OCI-LY3 (cell line): ENCODE data around the gene DDX41.
"Not testable (repeated sequence)": the region's sequence is repeated elsewhere in the genome, so short reads cannot be mapped to it uniquely, and the experiment has no call there.

Experiments used
- H2AFZ ChIP-seq: fragments of 200-600, 300-600 bp; shearing (Covaris generic); 2 replicates; pipeline ENCODE4 v1.6.0; 2014; ENCODE audit warnings: antibody characterized with exemption, low read depth, low read length
- H3K27ac ChIP-seq: fragments of 200-600, 300-600 bp; sonication (generic); 2 replicates; pipeline ENCODE4 v1.5.1; 2014; ENCODE audit warnings: mild to moderate bottlenecking, low read length, moderate library complexity, mixed read lengths
- H3K27me3 ChIP-seq: fragments of 200-600, 300-600 bp; sonication (generic); 2 replicates; pipeline ENCODE4 v1.6.1; 2014; ENCODE audit warnings: low read depth, low read length, mixed read lengths
- H3K36me3 ChIP-seq: fragments of 200-600, 300-600 bp; sonication (generic); replicated peaks from 2 replicates; pipeline ENCODE3; 2014; ENCODE audit warnings: low read depth, low read length, mixed read lengths
- H3K4me1 ChIP-seq: fragments of 300-600, 200-600 bp; sonication (generic); 2 replicates; pipeline ENCODE4 v1.6.1; 2014; ENCODE audit warnings: low read length, mixed read lengths
- H3K4me2 ChIP-seq: fragments of 200-600, 300-600 bp; sonication (generic); 2 replicates; pipeline ENCODE4 v1.6.1; 2014; ENCODE audit warnings: low read length, mixed read lengths
- H3K4me3 ChIP-seq: fragments of 300-600, 200-600 bp; sonication (generic); 2 replicates; pipeline ENCODE4 v1.5.1; 2014; ENCODE audit warnings: antibody characterized with exemption, mild to moderate bottlenecking, low read length, moderate library complexity
- H3K79me2 ChIP-seq: fragments of 300-600, 200-600 bp; shearing (Covaris generic); 2 replicates; pipeline ENCODE4 v1.6.1; 2014; ENCODE audit warnings: mild to moderate bottlenecking, low read length, mixed read lengths
- H3K9ac ChIP-seq: fragments of 300-600, 200-600 bp; shearing (Covaris generic); 2 replicates; pipeline ENCODE4 v1.6.0; 2014; ENCODE audit warnings: mild to moderate bottlenecking, low read length, moderate library complexity
- H3K9me3 ChIP-seq: fragments of 200-600, 300-600 bp; shearing (Covaris generic); 2 replicates; pipeline ENCODE4 v1.6.1; 2014; ENCODE audit warnings: low read length, mixed read lengths; ENCODE audit not compliant: insufficient read depth
- H4K20me1 ChIP-seq: fragments of 200-600, 300-600 bp; sonication (generic); 2 replicates; pipeline ENCODE4 v1.6.1; 2016; ENCODE audit warnings: low read length, mixed read lengths; ENCODE audit not compliant: insufficient read depth
- CTCF ChIP-seq: fragments of 200-600, 300-600 bp; sonication (generic); IDR thresholded peaks from 2 replicates; pipeline ENCODE4 v1.5.1; 2014; ENCODE audit warnings: antibody characterized with exemption, low read length, low read depth
- EZH2phosphoT487 ChIP-seq: fragments of 200-600 bp; shearing (Covaris generic); IDR thresholded peaks from 2 replicates; pipeline ENCODE4 v1.6.1; 2018; ENCODE audit warnings: antibody characterized with exemption, mixed run types, low read depth

The DDX41 gene

DNA sequence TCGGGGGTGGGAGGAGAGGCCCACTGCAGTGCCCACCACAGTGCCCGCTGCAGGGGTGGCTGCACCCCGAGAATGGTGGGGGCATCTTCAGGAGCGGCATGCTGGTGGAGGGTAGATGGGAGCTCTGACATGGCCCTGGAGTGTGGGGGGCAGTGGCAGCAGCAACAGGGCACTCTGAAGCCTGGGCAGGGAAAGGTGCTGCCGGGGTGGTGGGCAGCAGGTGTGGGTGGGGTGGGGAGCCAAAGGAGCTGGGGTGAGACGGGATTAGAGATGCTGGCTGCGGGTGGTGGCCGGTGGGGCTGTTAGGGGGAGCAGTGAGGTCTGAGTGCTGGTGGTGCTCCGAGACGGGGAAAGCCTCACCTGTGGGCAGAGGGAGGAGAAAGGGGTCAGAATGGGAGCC is 19.6 kb upstream of the DDX41 start:
- H2AFZ ChIP-seq, result no peak overlapping the region
- H3K36me3 ChIP-seq, result peaks cover 29% of the 10 kb centered on the region
- H4K20me1 ChIP-seq, result peaks cover 12% of the 10 kb centered on the region; the same call in 1 of the 2 replicates
- H3K9ac ChIP-seq, result no peak overlapping the region
- no peaks in the 10 kb centered on the region for H3K27me3 ChIP-seq
- no peak overlapping the region for H3K27ac ChIP-seq
- no peak overlapping the region for H3K4me3 ChIP-seq
- H3K9me3 ChIP-seq, result no peaks in the 10 kb centered on the region
- TF ChIP-seq CTCF (no peak), EZH2phosphoT487 (no peak)
- no peaks in the 10 kb centered on the region for H3K4me1 ChIP-seq
- H3K79me2 ChIP-seq, result peaks cover 14% of the 10 kb centered on the region
- no peak overlapping the region for H3K4me2 ChIP-seq

- no peak overlapping the region for H3K9ac ChIP-seq
- H4K20me1 ChIP-seq, result peaks cover 12% of the 10 kb centered on the region; the same call in 1 of the 2 replicates
- H3K36me3 ChIP-seq, result peaks cover 35% of the 10 kb centered on the region
- no peak overlapping the region for H3K4me3 ChIP-seq
- H3K27me3 ChIP-seq, result no peaks in the 10 kb centered on the region
- H3K27ac ChIP-seq, result no peak overlapping the region
- no peak for TF ChIP-seq CTCF
- TF ChIP-seq EZH2phosphoT487, result no peak
- no peak overlapping the region for H2AFZ ChIP-seq
- no peak overlapping the region for H3K4me2 ChIP-seq
- H3K79me2 ChIP-seq, result peaks cover 5% of the 10 kb centered on the region; the same call in 1 of the 2 replicates
- H3K4me1 ChIP-seq, result no peaks in the 10 kb centered on the region
- no peaks in the 10 kb centered on the region for H3K9me3 ChIP-seq
Observed at GRCh38 chr5:177535125-177535524, 18.4 kb upstream of the DDX41 start.

GRCh38 chr5:177534433-177534832 is 17.7 kb upstream of the DDX41 start:
- not testable (repeated sequence) for H3K9me3 ChIP-seq, H3K27ac ChIP-seq, H3K9ac ChIP-seq, H3K79me2 ChIP-seq, H3K4me1 ChIP-seq, H3K4me3 ChIP-seq, H2AFZ ChIP-seq, H4K20me1 ChIP-seq, H3K27me3 ChIP-seq, H3K4me2 ChIP-seq
- H3K36me3 ChIP-seq, result peaks cover 39% of the 10 kb centered on the region

DNA sequence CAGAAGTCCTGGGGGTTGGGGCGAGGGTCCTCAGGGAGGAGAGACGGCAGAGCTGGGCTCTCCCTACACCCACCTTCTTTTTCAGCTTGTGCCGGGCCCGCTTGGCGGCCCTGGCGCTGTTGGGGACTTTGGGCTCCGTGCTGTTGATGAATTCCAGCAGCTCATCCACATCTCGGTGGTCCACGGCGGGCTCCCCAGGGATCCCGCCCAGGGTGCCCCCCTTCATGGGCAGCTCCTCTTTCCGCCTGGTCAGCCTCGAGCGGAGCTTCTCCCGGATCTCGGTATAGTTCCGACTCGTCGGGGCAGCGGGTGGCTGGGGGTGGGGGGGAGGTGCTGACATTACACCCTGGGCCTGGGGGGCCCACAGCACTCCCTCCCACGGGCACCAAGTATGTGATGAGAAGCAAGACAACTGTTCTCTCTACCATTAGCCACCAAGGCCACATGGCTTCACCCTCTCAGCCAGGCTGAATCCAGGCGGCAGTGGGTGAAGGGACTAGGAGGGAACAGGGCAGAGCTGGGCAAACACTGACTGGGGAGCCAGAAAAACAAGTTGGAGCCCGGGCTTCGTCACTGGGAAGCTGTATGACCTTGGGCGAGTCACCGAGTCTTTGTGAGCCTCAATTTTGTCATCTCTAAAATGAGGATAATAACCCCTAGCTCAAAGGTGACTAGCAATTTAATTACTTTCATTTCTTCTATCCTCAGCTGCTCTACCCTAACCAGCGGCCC is 14.6 kb upstream of the DDX41 start:
- Histone ChIP-seq H3K9me3 (no peaks in the 10 kb centered on the region), H2AFZ (no peak overlapping the region), H3K9ac (no peak overlapping the region), H3K27me3 (no peaks in the 10 kb centered on the region), H4K20me1 (no peaks in the 10 kb centered on the region), H3K79me2 (no peaks in the 10 kb centered on the region), H3K4me1 (no peaks in the 10 kb centered on the region), H3K4me2 (no peak overlapping the region), H3K4me3 (no peak overlapping the region), H3K27ac (no peak overlapping the region), H3K36me3 (peaks cover 30% of the 10 kb centered on the region)
- TF ChIP-seq CTCF (no peak), EZH2phosphoT487 (no peak)
